Immature natural killer cell (primary cell): ENCODE data around the gene PSMF1. TPM values are rescaled to one million over a fixed set of nuclear protein-coding genes. Genes with fewer than 3 reads are reported as not detected.
A peak's percentile ranks its signal among the peaks of the same experiment; 100 is the strongest.
"Not testable (repeated sequence)": the region's sequence is repeated elsewhere in the genome, so short reads cannot be mapped to it uniquely, and the experiment has no call there.

Source experiments
- DNase-seq, 3 donors: peaks; one replicate each; pipeline ENCODE4 v3.0.0; 2022; ENCODE audit warnings: mixed read lengths in 1 of 3
- H3K27ac Mint-ChIP-seq, 6 donors: one replicate each; pipeline ENCODE4 v1.8.0; 2020; ENCODE audit warnings: mixed read lengths in 6 of 6, mild to moderate bottlenecking in 5 of 6, inconsistent platforms in 4 of 6, moderate library complexity in 3 of 6
- H3K27me3 Mint-ChIP-seq, 3 donors: one replicate each; pipeline ENCODE4 v1.8.0; 2020 to 2021; ENCODE audit warnings: low read depth in 3 of 3, mild to moderate bottlenecking in 3 of 3, mixed read lengths in 3 of 3, moderate library complexity in 3 of 3, inconsistent platforms in 1 of 3
- H3K36me3 Mint-ChIP-seq, 3 donors: one replicate each; pipeline ENCODE4 v1.8.0; 2020; ENCODE audit warnings: mixed read lengths in 3 of 3, inconsistent platforms in 2 of 3, mild to moderate bottlenecking in 2 of 3
- H3K4me1 Mint-ChIP-seq, 2 donors: one replicate each; pipeline ENCODE4 v1.8.0; 2020; ENCODE audit warnings: inconsistent platforms in 2 of 2, mild to moderate bottlenecking in 2 of 2, mixed read lengths in 2 of 2, moderate library complexity in 1 of 2
- H3K4me3 Mint-ChIP-seq, 5 donors: one replicate each; pipeline ENCODE4 v1.8.0; 2020; ENCODE audit warnings: mild to moderate bottlenecking in 5 of 5, mixed read lengths in 5 of 5, inconsistent platforms in 3 of 5, moderate library complexity in 3 of 5
- H3K9me3 Mint-ChIP-seq, 6 donors: one replicate each; pipeline ENCODE4 v1.8.0; 2020; ENCODE audit warnings: mild to moderate bottlenecking in 6 of 6, mixed read lengths in 6 of 6, inconsistent platforms in 4 of 6, moderate library complexity in 3 of 6
- polyA plus RNA-seq, 3 donors: library from polyadenylated mRNA; unstranded; fragments of 300-500 nt; fragmentation: Illumina TruSeq; gene quantifications; one replicate each; pipeline ENCODE4 v1.2.3, GENCODE V29; 2021

Gene PSMF1
- polyA plus RNA-seq, 3 donors from 2014 or later: 87.6 to 172 (median 140) TPM

DNA sequence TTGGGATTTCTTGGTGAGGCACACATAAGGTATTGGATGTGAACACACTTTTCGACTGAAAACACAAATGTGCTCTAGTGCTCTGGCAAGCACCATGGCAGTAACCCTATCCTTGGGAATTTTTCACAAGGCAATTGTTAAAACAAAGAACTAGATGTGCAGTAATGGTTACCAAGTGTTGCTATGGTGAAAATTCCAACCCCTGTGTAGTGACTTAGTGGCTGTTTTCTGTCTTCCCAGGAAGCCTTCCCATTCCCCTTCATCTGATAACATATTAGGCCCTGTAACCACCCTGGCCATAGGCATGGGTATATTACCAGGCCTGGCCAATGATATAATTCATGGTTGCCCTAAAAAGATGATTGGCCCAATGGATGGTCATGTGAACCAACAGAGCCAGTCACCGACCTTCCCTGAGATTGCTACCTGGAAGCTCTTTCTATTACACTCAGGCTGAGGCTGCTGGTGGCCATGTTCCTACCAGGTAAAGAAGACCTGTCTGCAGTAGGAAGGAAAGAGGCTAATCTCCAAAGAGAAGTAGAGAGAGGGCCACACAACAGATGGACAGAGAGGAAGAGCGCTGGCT, 89.0 kb downstream of the PSMF1 start:
- H3K36me3 Mint-ChIP-seq: no peaks in the 10 kb centered on the region
- no peaks in the 10 kb centered on the region for H3K4me1 Mint-ChIP-seq
- H3K9me3 Mint-ChIP-seq: no peaks in the 10 kb centered on the region
- DNase-seq: no peak
- no peak overlapping the region for H3K27ac Mint-ChIP-seq
- no peak overlapping the region for H3K4me3 Mint-ChIP-seq
- peaks cover 0 to 6% (median 3%) of the 10 kb centered on the region in 3 donors for H3K27me3 Mint-ChIP-seq

DNA sequence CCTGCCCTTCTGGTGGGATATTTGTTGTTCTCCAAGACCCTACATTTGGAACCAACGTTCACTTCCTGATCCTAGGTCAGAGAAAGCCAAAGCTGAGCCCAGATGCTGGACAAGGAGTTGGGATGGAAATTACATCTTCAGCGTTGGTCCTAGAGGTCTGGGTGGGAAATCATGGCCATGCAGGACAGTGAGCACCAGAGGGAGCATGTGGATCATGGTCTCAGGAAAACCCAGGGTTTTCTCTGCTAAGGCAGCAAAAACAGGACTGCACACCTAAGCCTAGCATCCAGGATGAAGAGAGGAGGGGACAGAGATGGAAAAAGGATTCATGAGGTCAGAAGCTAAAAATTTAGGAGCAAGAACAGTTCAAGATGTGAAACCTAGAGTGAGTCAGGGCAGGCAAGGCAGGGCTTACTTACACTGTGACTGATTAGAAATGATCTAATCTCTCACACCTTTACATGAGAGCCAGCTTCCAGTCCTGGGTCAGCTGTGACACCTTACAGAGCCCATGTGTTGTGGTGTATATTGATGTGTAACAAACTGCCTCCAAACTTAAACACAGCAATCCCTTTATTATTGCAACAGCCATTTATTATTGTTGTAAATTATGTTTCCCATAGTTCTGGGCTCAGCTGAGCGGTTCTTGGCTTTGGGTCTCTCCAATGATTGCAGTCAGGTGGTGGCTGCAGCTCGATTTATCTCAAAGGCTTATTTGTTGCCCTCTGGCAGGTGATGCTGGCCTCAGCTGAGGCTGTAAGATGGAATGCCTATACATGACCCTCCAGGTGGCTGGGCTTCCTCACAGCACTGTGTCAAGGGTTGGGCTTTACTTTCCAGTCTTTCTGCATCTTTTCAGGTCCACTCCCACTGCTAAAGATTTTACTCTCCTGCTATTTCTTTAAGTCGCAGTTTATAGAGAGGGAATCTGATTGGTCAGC, 91.3 kb downstream of the PSMF1 start:
- H3K9me3 Mint-ChIP-seq: no peaks in the 10 kb centered on the region
- no peak overlapping the region for H3K4me3 Mint-ChIP-seq
- H3K4me1 Mint-ChIP-seq: peaks cover 3 to 6% of the 10 kb centered on the region in 2 donors
- H3K36me3 Mint-ChIP-seq: no peaks in the 10 kb centered on the region
- no peak overlapping the region for H3K27ac Mint-ChIP-seq
- H3K27me3 Mint-ChIP-seq: peaks cover 0 to 4% (median 3%) of the 10 kb centered on the region in 3 donors
- DNase-seq: no peak

DNA sequence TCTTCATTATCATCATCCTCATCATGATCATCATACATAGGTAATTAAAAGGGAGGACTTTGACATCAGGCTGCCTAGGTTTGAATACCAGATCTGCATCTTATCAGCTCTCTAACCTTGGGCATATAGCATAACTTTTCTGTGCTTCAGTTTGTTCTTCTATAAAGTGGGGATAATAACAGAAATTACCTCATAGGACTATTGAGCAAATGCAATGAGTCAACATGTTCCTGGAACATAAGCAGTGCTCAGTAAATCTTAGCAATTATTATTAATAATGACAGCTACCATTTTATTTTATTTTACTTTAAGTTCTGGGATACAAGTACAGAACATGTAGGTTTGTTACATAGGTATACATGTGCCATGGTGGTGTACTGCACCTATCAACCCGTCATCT, 92.1 kb downstream of the PSMF1 start:
- Mint-ChIP-seq H3K27ac (no peak overlapping the region), H3K4me1 (peaks cover 3 to 6% of the 10 kb centered on the region in 2 donors), H3K9me3 (no peaks in the 10 kb centered on the region), H3K4me3 (no peak overlapping the region), H3K36me3 (no peaks in the 10 kb centered on the region), H3K27me3 (peaks cover 0 to 10% (median 5%) of the 10 kb centered on the region in 3 donors)
- DNase-seq: no peak

DNA sequence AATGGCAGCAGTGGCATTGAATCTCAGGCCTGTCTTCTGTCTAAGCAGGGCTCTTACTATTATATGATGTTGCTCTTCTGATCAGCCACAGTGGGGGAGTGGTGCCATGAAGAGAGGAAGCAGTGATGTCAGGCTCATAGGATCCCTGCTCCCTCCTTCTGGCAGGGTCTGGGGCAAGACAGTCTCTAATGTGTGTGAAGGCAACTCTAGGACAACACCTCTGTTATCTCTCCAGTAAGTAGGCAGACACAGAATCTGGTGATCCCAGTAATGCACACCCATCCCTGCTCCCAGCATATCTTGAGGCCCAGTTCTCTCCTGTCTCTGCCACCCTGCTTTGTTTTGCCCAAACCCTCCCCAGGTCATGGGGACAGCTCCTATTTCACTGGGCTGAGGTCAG, 93.6 kb downstream of the PSMF1 start:
- Mint-ChIP-seq H3K27me3 (peaks cover 0 to 11% (median 5%) of the 10 kb centered on the region in 3 donors), H3K9me3 (no peaks in the 10 kb centered on the region), H3K4me3 (no peak overlapping the region), H3K36me3 (no peaks in the 10 kb centered on the region), H3K4me1 (peaks cover 3 to 6% of the 10 kb centered on the region in 2 donors), H3K27ac (no peak overlapping the region)
- DNase-seq: no peak

DNA sequence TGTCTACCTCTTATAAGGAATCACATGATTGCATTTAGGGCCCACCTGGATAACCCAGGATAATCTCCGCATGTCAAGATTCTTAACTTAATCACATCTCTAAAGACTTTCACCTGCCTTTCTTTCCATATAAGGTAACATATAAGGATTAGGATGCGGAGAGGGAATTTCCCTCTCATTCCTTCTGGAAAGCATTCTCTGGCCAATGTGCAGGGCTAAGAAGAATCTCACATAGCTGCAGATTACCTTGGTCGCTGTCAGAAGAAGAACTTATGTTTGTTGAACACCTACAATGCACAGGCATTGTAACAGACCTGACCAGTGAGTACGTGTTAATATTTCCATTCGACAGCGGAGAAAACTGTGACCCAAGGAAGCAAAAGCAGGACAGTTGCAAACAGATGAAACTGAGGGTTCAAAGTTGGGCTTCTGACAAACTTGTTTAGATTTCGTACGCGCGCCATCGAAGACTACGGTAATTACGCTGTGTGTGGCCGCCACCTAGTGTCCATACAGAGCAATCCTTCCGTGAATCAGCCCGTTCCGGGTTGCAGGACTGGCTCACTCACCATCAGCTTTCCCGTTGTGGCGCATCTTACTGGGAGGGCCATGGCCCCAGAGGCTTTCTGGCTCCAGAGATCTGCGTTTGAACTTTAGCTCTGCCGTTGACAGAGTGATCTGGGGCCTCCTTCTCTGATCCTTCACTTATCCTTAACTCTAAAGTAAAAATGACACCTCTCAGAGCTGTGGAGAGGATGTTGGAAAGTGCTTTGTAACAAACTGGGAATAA, 94.4 kb downstream of the PSMF1 start:
- peaks cover 3 to 6% of the 10 kb centered on the region in 2 donors for H3K4me1 Mint-ChIP-seq
- no peaks in the 10 kb centered on the region for H3K9me3 Mint-ChIP-seq
- no peaks in the 10 kb centered on the region for H3K36me3 Mint-ChIP-seq
- H3K27ac Mint-ChIP-seq: no peak overlapping the region
- H3K4me3 Mint-ChIP-seq: no peak overlapping the region
- DNase-seq: peak; percentile 22 to 41 (median 27)
- H3K27me3 Mint-ChIP-seq: peaks cover 0 to 11% (median 5%) of the 10 kb centered on the region in 3 donors

DNA sequence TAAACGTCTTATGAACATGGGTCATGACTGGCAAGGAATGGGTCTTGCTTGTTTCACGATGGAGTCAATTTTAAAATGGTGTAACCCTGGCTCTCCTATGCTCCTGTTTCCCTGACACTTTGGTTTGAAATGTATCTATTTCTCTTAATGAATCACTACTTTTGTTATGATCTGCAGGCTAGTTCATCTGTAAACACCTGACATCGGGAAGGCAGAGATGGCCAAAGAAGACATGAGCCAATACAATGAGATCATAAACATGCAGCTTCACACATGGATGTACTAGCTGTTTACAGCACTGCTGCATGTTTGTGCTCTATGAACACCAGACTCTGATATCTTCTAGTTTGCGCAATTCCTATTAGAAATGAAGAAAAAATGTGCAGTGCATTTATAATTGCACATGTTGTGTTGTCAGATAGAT, 96.4 kb downstream of the PSMF1 start:
- no peak overlapping the region for H3K4me3 Mint-ChIP-seq
- H3K36me3 Mint-ChIP-seq: no peaks in the 10 kb centered on the region
- peaks cover 0 to 13% (median 4%) of the 10 kb centered on the region in 3 donors for H3K27me3 Mint-ChIP-seq
- DNase-seq: no peak
- no peaks in the 10 kb centered on the region for H3K9me3 Mint-ChIP-seq
- H3K4me1 Mint-ChIP-seq: peaks cover 3 to 6% of the 10 kb centered on the region in 2 donors
- no peak overlapping the region for H3K27ac Mint-ChIP-seq

DNA sequence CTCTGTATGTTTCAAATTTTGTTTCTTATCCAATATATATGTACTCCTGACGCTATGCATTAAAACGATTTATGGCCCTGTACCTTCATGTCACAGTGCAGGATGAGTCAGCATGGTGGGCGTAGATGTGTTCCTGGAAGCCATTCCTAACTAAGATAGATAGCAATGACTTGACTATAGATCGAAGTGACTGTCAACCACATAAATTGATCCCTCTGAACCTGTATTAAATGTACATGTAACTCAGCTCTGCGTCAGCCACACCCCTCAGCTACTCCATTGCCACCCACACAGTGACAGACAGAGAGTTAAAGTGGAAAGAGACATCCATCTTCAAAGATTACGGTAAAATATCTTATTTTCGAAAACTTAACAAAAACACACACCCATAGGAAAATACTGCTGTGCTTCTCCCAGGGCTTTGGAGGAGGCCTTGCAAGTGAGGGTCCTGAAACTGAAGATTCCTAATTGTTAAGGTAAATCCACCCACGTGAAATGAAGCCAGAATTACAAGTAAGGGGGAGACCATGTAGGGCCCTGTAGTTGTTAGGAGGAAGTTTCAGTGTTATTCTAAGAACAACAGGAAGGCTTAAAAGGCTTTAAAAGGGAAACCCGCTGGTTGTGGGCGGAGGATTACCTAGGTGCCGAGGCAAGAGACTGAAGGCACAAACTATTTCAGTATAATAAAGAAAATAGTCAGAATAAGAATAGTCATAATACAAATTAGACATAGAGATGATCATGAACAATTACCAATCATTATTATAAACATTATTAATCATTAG, 97.2 kb downstream of the PSMF1 start:
- Mint-ChIP-seq H3K4me3 (no peak overlapping the region), H3K27ac (no peak overlapping the region), H3K27me3 (peaks cover 3 to 17% (median 4%) of the 10 kb centered on the region in 3 donors), H3K36me3 (no peaks in the 10 kb centered on the region), H3K4me1 (peaks cover 3 to 6% of the 10 kb centered on the region in 2 donors), H3K9me3 (no peaks in the 10 kb centered on the region)
- DNase-seq: no peak

DNA sequence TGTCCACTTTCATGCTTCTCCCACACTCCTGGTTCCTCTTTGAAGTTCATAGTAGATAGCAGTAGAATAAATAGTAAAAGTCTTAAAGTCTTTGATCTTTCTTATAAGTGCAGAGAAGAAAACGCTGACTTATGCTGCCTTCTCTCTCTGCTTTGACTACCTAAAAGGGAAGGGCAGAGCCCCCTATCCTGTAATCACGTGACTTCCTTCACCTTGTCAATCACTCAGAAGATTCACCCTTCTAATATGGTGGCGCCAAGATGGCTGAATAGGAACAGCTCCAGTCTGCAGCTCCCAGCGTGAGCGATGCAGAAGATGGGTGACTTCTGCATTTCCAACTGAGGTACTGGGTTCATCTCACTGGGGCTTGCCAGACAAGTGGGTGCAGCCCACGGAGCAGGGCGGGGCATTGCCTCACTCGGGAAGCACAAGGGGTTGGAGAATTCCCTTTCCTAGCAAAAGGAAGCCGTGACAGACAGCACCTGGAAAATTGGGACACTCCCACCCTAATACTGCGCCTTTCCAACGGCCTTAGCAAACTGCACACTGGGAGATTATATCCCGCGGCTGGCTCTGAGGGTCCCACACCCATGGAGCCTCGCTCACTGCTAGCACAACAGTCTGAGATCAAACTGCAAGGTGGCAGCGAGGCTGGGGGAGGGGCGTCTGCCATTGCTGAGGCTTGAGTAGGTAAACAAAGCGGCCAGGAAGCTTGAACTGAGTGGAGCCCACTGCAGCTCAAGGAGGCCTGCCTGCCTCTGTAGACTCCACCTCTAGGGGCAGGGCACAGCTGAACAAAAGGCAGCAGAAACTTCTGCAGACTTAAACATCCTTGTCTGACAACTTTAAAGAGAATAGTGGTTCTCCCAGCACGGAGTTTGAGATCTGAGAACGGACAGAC, 98.4 kb downstream of the PSMF1 start:
- H3K36me3 Mint-ChIP-seq, H3K9me3 Mint-ChIP-seq, DNase-seq, H3K4me3 Mint-ChIP-seq, H3K27ac Mint-ChIP-seq, H3K4me1 Mint-ChIP-seq: not testable (repeated sequence)
- peaks cover 3 to 17% (median 4%) of the 10 kb centered on the region in 3 donors for H3K27me3 Mint-ChIP-seq

Other genes with a start within 250 kb of the PSMF1 start
- gene ANGPT4, start 202.3 kb upstream of the PSMF1 start, polyA plus RNA-seq: not detected
- not detected for gene RSPO4, start 116.3 kb upstream of the PSMF1 start, polyA plus RNA-seq
- gene TMEM74B, start 66.4 kb downstream of the PSMF1 start, polyA plus RNA-seq: not detected
- gene C20orf202, start 84.9 kb downstream of the PSMF1 start, polyA plus RNA-seq: not detected
- not detected for gene RAD21L1, start 107.4 kb downstream of the PSMF1 start, polyA plus RNA-seq
- 1 to 10 TPM in 2 of 3 donors, under 1 TPM in 1; 0.59 to 2.8 (median 1.1) TPM for gene SNPH, start 147.7 kb downstream of the PSMF1 start, polyA plus RNA-seq
- 1 to 10 TPM; 1.3 to 2.0 (median 1.8) TPM for gene SDCBP2, start 210.5 kb downstream of the PSMF1 start, polyA plus RNA-seq